ENCODE data around the gene VAC14. TPM values are rescaled to one million over a fixed set of nuclear protein-coding genes. Genes with fewer than 3 reads are reported as not detected.
A peak's percentile ranks its signal among the peaks of the same experiment; 100 is the strongest.

Gene VAC14
- polyA plus RNA-seq, 2 of the 4 experiments (the other 2 are of a cell fraction): 25.3 to 27.0 TPM

DNA sequence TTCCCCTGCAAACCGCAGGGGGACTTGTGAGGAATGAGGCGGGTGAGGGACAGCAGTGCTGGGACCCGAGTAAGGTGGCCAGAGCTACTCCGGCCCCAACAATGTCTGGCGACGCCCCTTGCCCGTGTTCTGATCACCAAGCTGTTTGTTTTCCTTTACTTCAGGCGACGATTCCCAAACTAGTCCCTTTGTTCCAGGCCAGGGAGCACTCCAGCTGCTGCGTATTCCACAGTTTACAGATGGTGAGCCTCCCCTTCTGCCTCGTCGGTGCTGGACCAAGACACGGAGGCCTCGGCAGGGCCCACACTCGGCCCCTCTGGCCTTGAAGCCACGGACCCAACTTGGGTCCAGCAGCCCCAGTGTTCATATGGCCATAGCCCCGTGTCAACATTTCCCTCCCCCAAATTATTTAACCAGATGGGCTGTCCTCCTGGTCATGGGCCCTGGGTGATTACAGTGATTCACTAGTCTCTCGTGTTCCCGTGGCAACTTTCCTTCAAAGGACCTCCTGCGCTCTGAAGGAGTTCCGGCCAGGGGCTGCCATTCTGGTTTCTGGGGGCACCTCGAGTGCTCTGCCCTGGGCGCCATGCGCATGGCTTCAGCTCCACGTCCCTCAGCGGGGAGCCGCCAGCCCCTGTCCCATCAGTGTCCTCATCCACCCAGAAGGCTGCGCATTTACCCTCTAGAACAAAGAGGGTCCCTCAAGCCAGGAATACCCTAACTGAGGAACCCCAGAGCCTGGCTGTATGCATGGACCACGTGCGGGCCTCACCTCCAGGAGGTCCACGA is 90.3 kb downstream of the VAC14 start:
- ATAC-seq (no peak), DNase-seq (ENCODE audit: low read depth in 1 of 2, low spot score in 1 of 2) (no peak), FAIRE-seq (no peak)
- peak overlapping the region in 1 of 2 experiments; percentile 92; a peak in 3 of 6 replicates for H3K27ac ChIP-seq
- POLR2A ChIA-PET: no interaction called here
- peaks cover 65% of the 10 kb centered on the region for H3K4me1 ChIP-seq
- 92% methylated on average over 28 of the region's 31 CpGs for WGBS (ENCODE audit: missing lambda C conversion rate)
- TF ChIP-seq EHF (CRISPR knock-in tag; IDR thresholded peaks at IDR 0.05): no peak
- no peak for TF ChIP-seq ZFP36 (IDR thresholded peaks at IDR 0.05; ENCODE audit: borderline replicate concordance, partially characterized antibody)
- TF ChIP-seq KDM1A (IDR thresholded peaks at IDR 0.05; ENCODE audit: low read depth): no peak
- no peak for TF ChIP-seq JUNB (IDR thresholded peaks at IDR 0.05)
- TF ChIP-seq CBX2 (IDR thresholded peaks at IDR 0.05; ENCODE audit: borderline replicate concordance, low read depth): no peak
- no peak for TF ChIP-seq CBX8 (IDR thresholded peaks at IDR 0.05)
- TF ChIP-seq EHMT2 (IDR thresholded peaks at IDR 0.05; ENCODE audit: low read depth): no peak
- no peak for TF ChIP-seq RAD21 (conservative IDR thresholded peaks at IDR 0.05 in 1 of 2, IDR thresholded peaks at IDR 0.05 in 1 of 2)
- TF ChIP-seq MAZ (IDR thresholded peaks at IDR 0.05; ENCODE audit: borderline replicate concordance, low read depth, low read length): no peak
- TF ChIP-seq CEBPB (IDR thresholded peaks at IDR 0.05): no peak
- no peak for TF ChIP-seq HEYL (CRISPR knock-in tag; IDR thresholded peaks at IDR 0.05)
- TF ChIP-seq RNF2 (IDR thresholded peaks at IDR 0.05; ENCODE audit: borderline replicate concordance, low read depth): no peak
- TF ChIP-seq JUN (IDR thresholded peaks at IDR 0.05): no peak
- TF ChIP-seq BCL3 (IDR thresholded peaks at IDR 0.05): no peak
- no peak for TF ChIP-seq FOSB (CRISPR knock-in tag; IDR thresholded peaks at IDR 0.05)
- TF ChIP-seq, protein P1, sequence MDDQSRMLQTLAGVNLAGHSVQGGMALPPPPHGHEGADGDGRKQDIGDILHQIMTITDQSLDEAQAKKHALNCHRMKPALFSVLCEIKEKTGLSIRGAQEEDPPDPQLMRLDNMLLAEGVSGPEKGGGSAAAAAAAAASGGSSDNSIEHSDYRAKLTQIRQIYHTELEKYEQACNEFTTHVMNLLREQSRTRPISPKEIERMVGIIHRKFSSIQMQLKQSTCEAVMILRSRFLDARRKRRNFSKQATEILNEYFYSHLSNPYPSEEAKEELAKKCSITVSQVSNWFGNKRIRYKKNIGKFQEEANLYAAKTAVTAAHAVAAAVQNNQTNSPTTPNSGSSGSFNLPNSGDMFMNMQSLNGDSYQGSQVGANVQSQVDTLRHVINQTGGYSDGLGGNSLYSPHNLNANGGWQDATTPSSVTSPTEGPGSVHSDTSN (IDR thresholded peaks at IDR 0.05): no peak
- no peak for TF ChIP-seq TP53 (CRISPR knock-in tag; IDR thresholded peaks at IDR 0.05)
- H3K9me3 ChIP-seq: no peaks in the 10 kb centered on the region
- CTCF ChIA-PET: interaction anchor here (0.9 to 6.8 kb wide), 5 partner anchors 14 to 59 kb away, joined by 3 to 38 read pairs (median 4); no protein-coding TSS in a partner anchor
- H3K4me3 ChIP-seq: no peak overlapping the region
- no peak overlapping the region for H3K4me2 ChIP-seq

DNA sequence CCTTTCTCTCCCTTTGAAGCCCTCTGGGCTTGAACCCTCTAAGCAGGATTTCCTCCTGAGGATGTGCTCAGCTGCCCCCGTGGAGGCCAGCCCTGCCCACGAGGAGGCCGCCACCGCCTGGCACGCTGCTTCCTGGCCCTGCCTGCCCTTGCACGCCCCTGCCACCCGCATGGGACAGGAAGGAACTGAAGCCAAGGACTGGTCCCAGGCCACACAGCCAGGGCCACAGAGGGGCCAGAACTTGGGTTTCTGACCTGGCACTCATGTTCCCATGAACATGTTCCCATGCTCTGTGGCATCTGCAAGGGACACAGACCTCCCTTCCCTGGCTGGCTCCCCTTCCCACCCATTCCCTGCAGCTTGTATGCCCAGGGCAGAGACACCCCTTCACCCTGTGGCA is 91.0 kb downstream of the VAC14 start:
- DNase-seq (ENCODE audit: low read depth in 1 of 2, low spot score in 1 of 2) (no peak), ATAC-seq (no peak), FAIRE-seq (no peak)
- WGBS (ENCODE audit: missing lambda C conversion rate): 90% methylated on average over 7 of the region's 7 CpGs
- no peak overlapping the region for H3K4me3 ChIP-seq
- H3K4me2 ChIP-seq: no peak overlapping the region
- TF ChIP-seq ESRRA (IDR thresholded peaks at IDR 0.05; ENCODE audit: borderline replicate concordance, low read length) (no peak), FOSB (CRISPR knock-in tag; IDR thresholded peaks at IDR 0.05) (no peak), HOXB13 (CRISPR knock-in tag; IDR thresholded peaks at IDR 0.05; ENCODE audit: low read depth) (no peak), CEBPB (IDR thresholded peaks at IDR 0.05) (no peak), HOXA7 (CRISPR knock-in tag; IDR thresholded peaks at IDR 0.05) (no peak), BHLHE40 (IDR thresholded peaks at IDR 0.05; ENCODE audit: low read depth, low read length) (no peak), CHD2 (IDR thresholded peaks at IDR 0.05; ENCODE audit: low read length, partially characterized antibody) (no peak), KDM1A (IDR thresholded peaks at IDR 0.05; ENCODE audit: low read depth) (no peak), MAFK (IDR thresholded peaks at IDR 0.05; ENCODE audit: partially characterized antibody) (no peak), FOSL2 (IDR thresholded peaks at IDR 0.05) (no peak), FOSL2 (CRISPR knock-in tag; IDR thresholded peaks at IDR 0.05) (no peak), RCOR1 (IDR thresholded peaks at IDR 0.05; ENCODE audit: low read depth, low read length) (no peak), FOXS1 (CRISPR knock-in tag; IDR thresholded peaks at IDR 0.05) (no peak), EHF (CRISPR knock-in tag; IDR thresholded peaks at IDR 0.05) (no peak), PHF8 (IDR thresholded peaks at IDR 0.05; ENCODE audit: borderline replicate concordance, low read depth) (no peak)
- TF ChIP-seq, protein P2, sequence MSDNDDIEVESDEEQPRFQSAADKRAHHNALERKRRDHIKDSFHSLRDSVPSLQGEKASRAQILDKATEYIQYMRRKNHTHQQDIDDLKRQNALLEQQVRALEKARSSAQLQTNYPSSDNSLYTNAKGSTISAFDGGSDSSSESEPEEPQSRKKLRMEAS (IDR thresholded peaks at IDR 0.05): no peak
- peak overlapping the region in 1 of 2 experiments; percentile 92; a peak in 3 of 6 replicates for H3K27ac ChIP-seq
- POLR2A ChIA-PET: no interaction called here
- H3K4me1 ChIP-seq: peaks cover 64% of the 10 kb centered on the region
- H3K9me3 ChIP-seq: no peaks in the 10 kb centered on the region
- CTCF ChIA-PET: interaction anchor here (0.7 to 6.8 kb wide), 4 partner anchors 9 to 60 kb away, joined by 3 to 38 read pairs (median 4); no protein-coding TSS in a partner anchor

Measured in A549 (cell line).